Measurements from ENCODE around the gene PTPRR.

Gene PTPRR

DNA sequence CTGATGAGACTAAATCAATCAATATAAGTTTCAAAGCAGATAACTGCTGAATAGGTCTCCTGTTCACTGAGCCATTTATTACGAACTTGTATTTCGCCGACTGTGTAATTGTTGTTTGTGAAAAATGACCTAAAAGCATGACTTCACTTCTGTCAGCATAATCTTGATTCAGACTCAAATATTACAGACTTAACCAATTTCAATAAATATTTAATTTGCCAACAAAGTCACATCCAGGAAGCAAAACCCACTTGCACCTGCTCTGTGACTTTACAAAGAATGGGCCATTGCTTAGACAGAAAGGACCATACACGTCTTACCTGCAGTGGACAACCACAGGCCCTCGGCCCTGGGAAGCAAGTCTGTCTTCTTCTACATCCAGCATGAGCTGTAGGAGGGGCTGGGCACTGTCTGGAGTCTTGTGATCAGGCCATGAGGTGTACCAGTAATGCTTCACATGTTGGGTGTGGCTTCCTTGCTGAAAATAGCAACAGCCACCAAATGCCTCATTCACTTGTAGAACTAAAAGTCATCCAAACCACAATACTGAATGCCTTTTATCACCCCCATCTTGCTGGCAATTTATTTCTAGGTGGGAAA is 259.8 kb downstream of the PTPRR start:
- H3K4me3 ChIP-seq (replicated peaks; ENCODE audit: low read depth, low read length): no peak overlapping the region
- TF ChIP-seq, protein P1, sequence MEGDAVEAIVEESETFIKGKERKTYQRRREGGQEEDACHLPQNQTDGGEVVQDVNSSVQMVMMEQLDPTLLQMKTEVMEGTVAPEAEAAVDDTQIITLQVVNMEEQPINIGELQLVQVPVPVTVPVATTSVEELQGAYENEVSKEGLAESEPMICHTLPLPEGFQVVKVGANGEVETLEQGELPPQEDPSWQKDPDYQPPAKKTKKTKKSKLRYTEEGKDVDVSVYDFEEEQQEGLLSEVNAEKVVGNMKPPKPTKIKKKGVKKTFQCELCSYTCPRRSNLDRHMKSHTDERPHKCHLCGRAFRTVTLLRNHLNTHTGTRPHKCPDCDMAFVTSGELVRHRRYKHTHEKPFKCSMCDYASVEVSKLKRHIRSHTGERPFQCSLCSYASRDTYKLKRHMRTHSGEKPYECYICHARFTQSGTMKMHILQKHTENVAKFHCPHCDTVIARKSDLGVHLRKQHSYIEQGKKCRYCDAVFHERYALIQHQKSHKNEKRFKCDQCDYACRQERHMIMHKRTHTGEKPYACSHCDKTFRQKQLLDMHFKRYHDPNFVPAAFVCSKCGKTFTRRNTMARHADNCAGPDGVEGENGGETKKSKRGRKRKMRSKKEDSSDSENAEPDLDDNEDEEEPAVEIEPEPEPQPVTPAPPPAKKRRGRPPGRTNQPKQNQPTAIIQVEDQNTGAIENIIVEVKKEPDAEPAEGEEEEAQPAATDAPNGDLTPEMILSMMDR (IDR thresholded peaks at IDR 0.05; ENCODE audit: low read depth, low read length, missing control alignments): no peak
- DNase-seq (ENCODE audit: extremely low read depth, low read depth): peak; percentile 74

- H3K4me3 ChIP-seq (replicated peaks; ENCODE audit: low read depth, low read length): no peak overlapping the region
- no peak for DNase-seq (ENCODE audit: extremely low read depth, low read depth)
- TF ChIP-seq, protein P1 (IDR thresholded peaks at IDR 0.05; ENCODE audit: low read depth, low read length, missing control alignments): no peak
These were observed 260.4 kb downstream of the PTPRR start for GRCh38 chr12:70660002-70660604.

GRCh38 chr12:70659077-70659606 is 261.4 kb downstream of the PTPRR start:
- TF ChIP-seq, protein P1 (IDR thresholded peaks at IDR 0.05; ENCODE audit: low read depth, low read length, missing control alignments): no peak
- H3K4me3 ChIP-seq (replicated peaks; ENCODE audit: low read depth, low read length): no peak overlapping the region
- DNase-seq (ENCODE audit: extremely low read depth, low read depth): no peak

- H3K4me3 ChIP-seq (replicated peaks; ENCODE audit: low read depth, low read length): no peak overlapping the region
- TF ChIP-seq, protein P1 (IDR thresholded peaks at IDR 0.05; ENCODE audit: low read depth, low read length, missing control alignments): no peak
- no peak for DNase-seq (ENCODE audit: extremely low read depth, low read depth)
These were observed 262.8 kb downstream of the PTPRR start for GRCh38 chr12:70657616-70658286.

GRCh38 chr12:70652451-70652850 is 268.1 kb downstream of the PTPRR start:
- DNase-seq (ENCODE audit: extremely low read depth, low read depth): no peak
- H3K4me3 ChIP-seq (replicated peaks; ENCODE audit: low read depth, low read length): no peak overlapping the region

DNA sequence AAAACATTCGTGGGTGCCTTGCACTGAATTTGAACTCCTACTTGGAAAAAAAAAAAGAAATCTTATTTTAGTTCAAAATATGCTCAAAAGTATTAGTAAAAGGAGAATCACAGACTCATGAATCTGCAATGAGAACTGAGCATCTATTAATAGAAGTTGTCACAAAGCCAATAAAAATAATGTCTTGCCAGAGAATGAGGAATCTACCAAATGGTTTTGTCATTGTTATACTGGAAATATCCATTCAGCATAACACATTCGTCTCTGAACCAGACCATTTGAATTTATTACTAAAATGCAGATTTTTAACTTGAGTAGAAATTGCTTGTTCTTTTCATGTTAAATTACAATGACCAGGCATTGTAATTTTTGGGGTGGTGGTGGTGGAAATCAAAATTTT is 271.7 kb downstream of the PTPRR start:
- no peak overlapping the region for H3K4me3 ChIP-seq (replicated peaks; ENCODE audit: low read depth, low read length)
- TF ChIP-seq, protein P1 (IDR thresholded peaks at IDR 0.05; ENCODE audit: low read depth, low read length, missing control alignments): no peak
- no peak for DNase-seq (ENCODE audit: extremely low read depth, low read depth)

More at GRCh38 chr12:70652451-70652850, 268.1 kb downstream of the PTPRR start:
- TF ChIP-seq, protein P1 (IDR thresholded peaks at IDR 0.05; ENCODE audit: low read depth, low read length, missing control alignments): no peak
